ENCODE measurements around the gene MOGAT2.
"Not testable (repeated sequence)": the region's sequence is repeated elsewhere in the genome, so short reads cannot be mapped to it uniquely, and the experiment has no call there.

MOGAT2 gene

GRCh38 chr11:75733431-75734107, 15.9 kb downstream of the MOGAT2 start:
- no peaks in the 10 kb centered on the region for H3K36me3 Mint-ChIP-seq
- H3K9me3 Mint-ChIP-seq (ENCODE audit: low read depth): no peaks in the 10 kb centered on the region
- no peak overlapping the region for H3K4me3 Mint-ChIP-seq
- no peak overlapping the region for H3K27ac Mint-ChIP-seq
- H3K27me3 Mint-ChIP-seq: peaks cover 5% of the 10 kb centered on the region
- no peaks in the 10 kb centered on the region for H3K4me1 Mint-ChIP-seq (ENCODE audit: low read depth)

DNA sequence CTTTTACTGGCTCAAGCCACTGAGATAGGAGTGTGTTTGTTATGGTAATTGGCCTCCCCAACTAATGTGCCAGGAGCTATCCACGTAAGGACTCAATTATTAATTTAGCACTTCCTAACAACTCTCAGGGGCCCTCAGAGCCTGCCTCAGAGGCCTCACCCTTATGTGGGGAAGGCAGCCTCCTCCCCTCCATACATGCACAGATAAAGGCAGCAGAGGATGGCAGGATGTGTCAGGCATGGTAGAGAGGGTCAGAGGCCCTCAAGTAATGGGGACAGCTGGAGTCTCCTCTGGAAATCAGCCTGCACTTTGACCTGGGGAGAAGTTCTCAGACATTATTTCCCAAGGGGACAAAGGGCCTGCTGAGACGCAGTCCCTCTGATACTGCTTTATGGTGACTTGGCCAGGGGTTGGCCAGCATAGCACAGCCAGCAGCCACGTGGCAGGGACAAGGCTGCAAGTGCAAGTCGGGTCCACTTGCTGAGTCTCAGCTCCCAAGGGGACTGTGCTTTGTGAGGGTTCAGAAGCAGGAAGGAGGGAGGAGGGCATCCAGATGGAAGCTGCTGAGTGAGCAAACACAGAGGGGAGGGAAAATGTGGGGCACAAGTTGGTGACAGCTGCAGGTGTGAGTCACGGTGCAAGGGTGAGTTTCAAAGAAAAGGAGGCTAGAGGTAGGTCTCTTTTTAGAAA, 17.0 kb downstream of the MOGAT2 start:
- Mint-ChIP-seq H3K4me3 (no peak overlapping the region), H3K36me3 (peaks cover 2% of the 10 kb centered on the region), H3K9me3 (ENCODE audit: low read depth) (no peaks in the 10 kb centered on the region), H3K27me3 (peaks cover 5% of the 10 kb centered on the region), H3K27ac (no peak overlapping the region), H3K4me1 (ENCODE audit: low read depth) (no peaks in the 10 kb centered on the region)

DNA sequence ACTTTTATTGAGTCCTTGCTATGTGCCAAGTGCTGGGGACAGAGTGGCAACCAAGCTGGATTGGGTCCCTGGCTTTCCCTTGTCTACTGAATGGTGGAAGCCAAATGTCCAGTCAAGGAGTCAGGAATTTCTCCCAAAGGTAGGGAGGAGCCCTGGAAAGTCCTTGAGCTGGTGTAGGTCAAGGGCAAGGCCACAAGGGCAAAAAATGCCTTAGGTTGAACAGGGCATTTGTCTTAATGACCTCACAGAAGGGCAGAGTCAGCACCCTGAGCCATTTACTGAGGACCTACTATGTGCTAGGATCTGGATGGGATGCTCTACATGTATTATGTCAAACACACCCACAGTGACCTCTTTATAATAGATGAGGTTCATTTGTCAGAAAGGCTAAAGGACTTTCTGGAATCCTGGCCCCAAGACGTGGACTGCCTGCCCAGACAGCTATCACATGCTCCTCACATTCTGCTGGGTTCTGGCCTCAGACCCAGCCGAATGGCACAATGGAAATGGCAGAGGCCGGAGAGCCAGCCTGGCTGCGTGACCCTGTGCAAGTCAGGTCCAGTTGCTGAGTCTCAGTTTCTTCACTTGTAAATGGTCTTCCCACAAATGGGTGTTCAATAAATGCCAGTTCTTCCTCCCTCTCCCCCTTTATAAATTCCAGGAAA, 17.7 kb downstream of the MOGAT2 start:
- H3K4me1 Mint-ChIP-seq (ENCODE audit: low read depth): no peaks in the 10 kb centered on the region
- no peak overlapping the region for H3K27ac Mint-ChIP-seq
- peaks cover 2% of the 10 kb centered on the region for H3K36me3 Mint-ChIP-seq
- H3K4me3 Mint-ChIP-seq: no peak overlapping the region
- H3K27me3 Mint-ChIP-seq: peaks cover 5% of the 10 kb centered on the region
- H3K9me3 Mint-ChIP-seq (ENCODE audit: low read depth): no peaks in the 10 kb centered on the region

DNA sequence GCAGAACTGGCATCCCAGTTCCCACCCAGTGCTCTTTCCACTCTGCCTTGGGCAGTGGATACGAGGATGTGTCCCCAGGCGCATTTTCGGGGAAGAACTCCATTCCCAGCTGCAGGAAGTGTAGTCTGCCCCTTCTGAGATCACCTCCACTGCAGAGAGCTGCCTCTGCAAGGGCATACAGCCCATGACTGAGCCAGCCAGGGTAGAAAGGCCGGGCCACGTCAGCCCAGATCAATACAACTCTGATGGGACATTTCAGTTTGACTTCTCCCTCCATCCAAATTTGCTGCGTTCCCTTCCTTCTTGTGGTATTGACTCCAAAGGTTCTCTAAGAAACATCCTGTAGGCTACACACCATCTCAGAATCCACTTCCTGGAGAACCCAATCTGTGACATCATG, 19.7 kb downstream of the MOGAT2 start:
- Mint-ChIP-seq H3K27ac (no peak overlapping the region), H3K27me3 (peaks cover 5% of the 10 kb centered on the region)

GRCh38 chr11:75740681-75741080, 23.0 kb downstream of the MOGAT2 start:
- Mint-ChIP-seq H3K4me3 (no peak overlapping the region), H3K9me3 (ENCODE audit: low read depth) (no peaks in the 10 kb centered on the region), H3K4me1 (ENCODE audit: low read depth) (no peaks in the 10 kb centered on the region), H3K27ac (no peak overlapping the region), H3K36me3 (peaks cover 2% of the 10 kb centered on the region), H3K27me3 (peaks cover 14% of the 10 kb centered on the region)

More for the DNA sequence above, 19.7 kb downstream of the MOGAT2 start:
- H3K36me3 Mint-ChIP-seq: peaks cover 2% of the 10 kb centered on the region
- no peaks in the 10 kb centered on the region for H3K9me3 Mint-ChIP-seq (ENCODE audit: low read depth)
- no peaks in the 10 kb centered on the region for H3K4me1 Mint-ChIP-seq (ENCODE audit: low read depth)
- no peak overlapping the region for H3K4me3 Mint-ChIP-seq

GRCh38 chr11:75743159-75743558, 25.5 kb downstream of the MOGAT2 start:
- H3K4me1 Mint-ChIP-seq (ENCODE audit: low read depth); H3K27ac Mint-ChIP-seq; H3K4me3 Mint-ChIP-seq; H3K36me3 Mint-ChIP-seq; H3K9me3 Mint-ChIP-seq (ENCODE audit: low read depth): not testable (repeated sequence)
- H3K27me3 Mint-ChIP-seq: peaks cover 12% of the 10 kb centered on the region

GRCh38 chr11:75743711-75744563, 26.3 kb downstream of the MOGAT2 start:
- peaks cover 12% of the 10 kb centered on the region for H3K27me3 Mint-ChIP-seq
- H3K27ac Mint-ChIP-seq: no peak overlapping the region
- peaks cover under 1% of the 10 kb centered on the region for H3K36me3 Mint-ChIP-seq
- no peak overlapping the region for H3K4me3 Mint-ChIP-seq
- H3K9me3 Mint-ChIP-seq (ENCODE audit: low read depth): no peaks in the 10 kb centered on the region
- H3K4me1 Mint-ChIP-seq (ENCODE audit: low read depth): no peaks in the 10 kb centered on the region

DNA sequence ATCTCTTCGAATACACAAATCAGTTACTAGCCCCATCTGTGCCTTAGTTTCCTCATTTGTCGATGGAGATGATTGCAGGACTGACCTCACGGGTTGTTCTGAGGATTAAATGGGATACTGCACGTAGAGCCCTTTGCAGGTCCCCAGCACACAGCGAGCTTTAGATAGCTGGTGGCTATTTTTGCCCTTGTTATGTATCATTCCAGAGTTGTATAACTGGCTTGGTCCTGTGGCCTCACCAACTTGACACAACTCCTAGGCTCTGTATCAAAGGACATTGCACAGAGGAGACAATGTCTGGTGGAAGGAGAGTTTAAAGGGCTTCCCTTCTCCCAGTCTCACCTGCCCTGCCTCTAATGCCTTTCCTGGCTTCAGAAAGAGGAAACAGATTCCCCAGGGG, 28.2 kb downstream of the MOGAT2 start:
- Mint-ChIP-seq H3K27ac (no peak overlapping the region), H3K36me3 (no peaks in the 10 kb centered on the region), H3K9me3 (ENCODE audit: low read depth) (no peaks in the 10 kb centered on the region), H3K4me3 (no peak overlapping the region), H3K4me1 (ENCODE audit: low read depth) (no peaks in the 10 kb centered on the region), H3K27me3 (peaks cover 12% of the 10 kb centered on the region)

DNA sequence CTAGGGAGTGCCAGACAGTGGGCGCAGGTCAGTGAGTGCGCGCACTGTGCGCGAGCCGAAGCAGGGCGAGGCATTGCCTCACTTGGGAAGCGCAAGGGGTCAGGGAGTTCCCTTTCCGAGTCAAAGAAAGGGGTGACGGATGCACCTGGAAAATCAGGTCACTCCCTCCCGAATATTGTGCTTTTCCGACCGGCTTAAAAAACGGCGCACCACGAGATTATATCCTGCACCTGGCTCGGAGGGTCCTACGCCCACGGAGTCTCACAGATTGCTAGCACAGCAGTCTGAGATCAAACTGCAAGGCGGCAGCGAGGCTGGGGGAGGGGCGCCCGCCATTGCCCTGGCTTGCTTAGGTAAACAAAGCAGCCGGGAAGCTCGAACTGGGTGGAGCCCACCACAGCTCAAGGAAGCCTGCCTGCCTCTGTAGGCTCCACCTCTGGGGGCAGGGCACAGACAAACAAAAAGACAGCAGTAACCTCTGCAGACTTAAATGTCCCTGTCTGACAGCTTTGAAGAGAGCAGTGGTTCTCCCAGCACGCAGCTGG, 31.2 kb downstream of the MOGAT2 start:
- H3K27me3 Mint-ChIP-seq: peaks cover 12% of the 10 kb centered on the region
- not testable (repeated sequence) for H3K27ac Mint-ChIP-seq; H3K4me3 Mint-ChIP-seq; H3K36me3 Mint-ChIP-seq; H3K9me3 Mint-ChIP-seq (ENCODE audit: low read depth); H3K4me1 Mint-ChIP-seq (ENCODE audit: low read depth)

- not testable (repeated sequence) for H3K4me1 Mint-ChIP-seq (ENCODE audit: low read depth); H3K36me3 Mint-ChIP-seq; H3K27me3 Mint-ChIP-seq; H3K27ac Mint-ChIP-seq; H3K9me3 Mint-ChIP-seq (ENCODE audit: low read depth); H3K4me3 Mint-ChIP-seq
Observed at GRCh38 chr11:75754933-75755332, 37.3 kb downstream of the MOGAT2 start.

- Mint-ChIP-seq H3K27me3 (no peaks in the 10 kb centered on the region), H3K36me3 (no peaks in the 10 kb centered on the region), H3K9me3 (ENCODE audit: low read depth) (no peaks in the 10 kb centered on the region), H3K4me1 (ENCODE audit: low read depth) (no peaks in the 10 kb centered on the region), H3K27ac (no peak overlapping the region), H3K4me3 (no peak overlapping the region)
Observed at GRCh38 chr11:75757651-75758050, 40.0 kb downstream of the MOGAT2 start.

DNA sequence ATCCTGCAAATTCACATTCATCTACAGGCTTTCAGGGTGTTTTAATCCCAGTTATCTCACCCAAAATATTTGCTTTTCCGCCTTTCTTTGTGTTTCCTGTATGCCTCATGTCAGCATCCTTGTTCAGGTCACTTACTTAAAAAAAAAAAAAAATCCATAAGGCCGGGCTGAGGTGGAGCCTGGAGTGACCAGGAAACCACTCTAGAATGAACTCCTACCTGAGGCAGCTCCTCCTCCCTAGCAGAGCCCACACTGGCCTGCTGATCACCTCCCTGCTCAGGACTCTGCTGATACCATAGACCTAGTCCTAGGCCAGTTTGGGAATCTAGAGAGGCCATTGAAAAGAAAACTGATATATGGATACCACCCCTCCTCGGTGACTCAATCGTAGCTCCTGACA, 42.2 kb downstream of the MOGAT2 start:
- Mint-ChIP-seq H3K27ac (no peak overlapping the region), H3K36me3 (no peaks in the 10 kb centered on the region), H3K4me3 (no peak overlapping the region), H3K4me1 (ENCODE audit: low read depth) (no peaks in the 10 kb centered on the region), H3K27me3 (no peaks in the 10 kb centered on the region), H3K9me3 (ENCODE audit: low read depth) (no peaks in the 10 kb centered on the region)

DNA sequence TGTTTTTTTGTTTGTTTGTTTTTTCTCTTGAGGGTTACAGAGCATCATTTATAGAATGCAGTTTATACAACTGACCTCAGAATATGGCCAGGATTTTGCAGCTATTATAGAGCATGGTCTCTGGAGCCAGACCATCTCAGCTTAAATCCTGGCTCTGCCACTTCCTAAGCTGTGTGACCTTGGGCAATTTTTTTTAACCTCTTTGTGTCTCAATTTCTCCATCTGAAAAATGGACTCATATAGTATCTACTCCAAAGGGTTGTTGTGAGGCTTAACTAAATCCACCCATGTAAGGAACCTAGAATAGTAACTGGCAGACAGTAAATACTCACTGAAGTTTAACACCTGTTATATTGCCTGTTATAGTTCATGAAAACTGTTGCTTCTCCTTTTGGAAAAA, 42.6 kb downstream of the MOGAT2 start:
- Mint-ChIP-seq H3K9me3 (ENCODE audit: low read depth) (no peaks in the 10 kb centered on the region), H3K27me3 (no peaks in the 10 kb centered on the region), H3K27ac (no peak overlapping the region), H3K4me3 (no peak overlapping the region), H3K4me1 (ENCODE audit: low read depth) (no peaks in the 10 kb centered on the region), H3K36me3 (no peaks in the 10 kb centered on the region)

GRCh38 chr11:75760710-75761493, 43.3 kb downstream of the MOGAT2 start:
- no peaks in the 10 kb centered on the region for H3K4me1 Mint-ChIP-seq (ENCODE audit: low read depth)
- H3K27me3 Mint-ChIP-seq: no peaks in the 10 kb centered on the region
- no peak overlapping the region for H3K27ac Mint-ChIP-seq
- H3K9me3 Mint-ChIP-seq (ENCODE audit: low read depth): no peaks in the 10 kb centered on the region
- H3K4me3 Mint-ChIP-seq: no peak overlapping the region
- no peaks in the 10 kb centered on the region for H3K36me3 Mint-ChIP-seq

Data from activated naive CD8-positive, alpha-beta T cell (primary cell).